Fibroblast of pulmonary artery (primary cell): ENCODE data around the gene EFHC1.
A peak's percentile ranks its signal among the peaks of the same experiment; 100 is the strongest.
"Not testable (repeated sequence)": the region's sequence is repeated elsewhere in the genome, so short reads cannot be mapped to it uniquely, and the experiment has no call there.

Source experiments
- DNase-seq: peaks from one replicate; pipeline ENCODE4 v3.0.0-alpha.2; 2010; ENCODE audit warnings: low read depth
- H3K4me3 ChIP-seq: replicated peaks from 2 replicates; pipeline ENCODE4 v1.5.1; 2011; ENCODE audit warnings: low read depth, mild to moderate bottlenecking, control low read depth, low read length, moderate library complexity
- CTCF ChIP-seq: IDR thresholded peaks from 2 replicates; pipeline ENCODE4 v1.5.1; 2011; ENCODE audit warnings: mild to moderate bottlenecking, control low read depth, low read length, inconsistent platforms; ENCODE audit errors: missing control alignments

Gene EFHC1

DNA sequence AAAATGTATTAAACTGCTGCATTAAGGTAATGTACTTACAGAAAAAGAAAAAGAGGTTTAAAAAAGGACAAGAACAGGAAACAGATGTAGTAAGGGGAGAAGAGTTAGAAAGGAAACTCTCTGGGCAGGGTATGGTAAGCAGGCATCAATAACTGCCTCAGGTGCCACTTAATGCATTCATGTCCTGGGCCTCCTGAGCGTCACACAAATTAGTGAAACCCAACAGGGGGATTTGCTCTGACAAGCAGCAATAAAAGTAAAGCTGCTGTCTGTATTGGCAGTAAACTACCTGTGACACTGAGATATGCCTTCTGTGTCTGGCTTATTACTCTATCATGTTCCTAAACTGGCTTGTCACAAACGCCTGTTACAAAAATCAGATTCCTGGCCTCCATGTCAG lies 1.5 kb upstream of the EFHC1 start:
- no peak for DNase-seq
- no peak overlapping the region for H3K4me3 ChIP-seq
- TF ChIP-seq CTCF = no peak

GRCh38 chr6:52420668-52421358 lies 671 bp downstream of the EFHC1 start:
- DNase-seq = peak; percentile 33
- peak overlapping the region; percentile 72 for H3K4me3 ChIP-seq
- TF ChIP-seq CTCF = no peak

DNA sequence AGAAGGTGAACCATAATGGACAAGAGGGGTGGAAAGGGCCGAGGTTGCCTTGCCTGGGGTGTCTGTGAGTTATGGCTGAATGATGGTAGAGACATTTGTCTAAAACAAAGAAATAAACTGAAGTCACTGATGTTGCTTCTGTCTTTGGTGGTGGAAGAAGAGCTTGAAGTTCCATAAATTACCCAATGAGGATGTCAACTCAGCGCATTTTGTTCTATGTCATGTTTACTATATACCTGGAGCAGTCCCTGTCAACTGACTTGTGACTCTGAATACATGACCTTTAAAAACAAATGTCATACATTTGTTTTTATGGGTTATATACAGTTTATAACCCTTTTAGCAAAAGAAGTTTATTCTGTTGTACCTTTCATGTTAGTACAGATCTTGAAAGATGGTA lies 2.0 kb downstream of the EFHC1 start:
- no peak for TF ChIP-seq CTCF
- DNase-seq = no peak
- no peak overlapping the region for H3K4me3 ChIP-seq

- no peak for DNase-seq
- H3K4me3 ChIP-seq = no peak overlapping the region
- TF ChIP-seq CTCF = no peak
Measured at GRCh38 chr6:52423448-52423847, 3.3 kb downstream of the EFHC1 start.

- DNase-seq = peak; percentile 93
- no peak for TF ChIP-seq CTCF
- H3K4me3 ChIP-seq = no peak overlapping the region
Measured at GRCh38 chr6:52423971-52424381, 3.8 kb downstream of the EFHC1 start.

GRCh38 chr6:52424513-52424912 lies 4.4 kb downstream of the EFHC1 start:
- TF ChIP-seq CTCF = no peak
- DNase-seq = no peak
- H3K4me3 ChIP-seq = no peak overlapping the region

GRCh38 chr6:52426667-52427066 lies 6.5 kb downstream of the EFHC1 start:
- no peak for DNase-seq
- TF ChIP-seq CTCF = no peak
- H3K4me3 ChIP-seq = no peak overlapping the region

DNA sequence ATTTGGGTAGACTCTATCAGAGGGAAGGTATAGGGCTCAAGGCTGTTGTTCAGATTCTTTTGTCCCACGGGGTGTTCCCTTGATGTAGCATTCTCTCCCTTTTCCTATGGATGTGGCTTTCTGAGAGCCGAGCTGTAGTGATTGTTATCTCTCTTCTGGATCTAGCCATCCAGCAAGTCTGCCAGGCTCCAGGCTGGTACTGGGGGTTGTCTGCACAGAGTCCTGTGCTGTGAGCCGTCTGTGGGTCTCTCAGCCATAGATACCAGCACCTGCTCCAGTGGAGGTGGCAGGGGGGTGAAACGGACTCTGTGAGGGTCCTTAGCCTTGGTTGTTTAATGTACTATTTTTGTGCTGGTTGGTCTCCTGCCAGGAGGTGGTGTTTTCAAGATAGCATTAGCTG lies 13.2 kb downstream of the EFHC1 start:
- not testable (repeated sequence) for DNase-seq, H3K4me3 ChIP-seq
